Common myeloid progenitor, CD34-positive (primary cell): ENCODE data around the gene PPP1R3F.
A peak's percentile ranks its signal among the peaks of the same experiment; 100 is the strongest.

ENCODE experiments used
- CTCF ChIA-PET: fragments of 350-600 bp; sonication (Branson Sonifier 250); formaldehyde crosslinking; loops from one replicate; lab custom pipeline; 2021; ENCODE audit warnings: antibody characterized with exemption; lab: Charles Lee
- POLR2A ChIA-PET: fragments of 350-600 bp; sonication (Branson Sonifier 250); formaldehyde crosslinking; loops from one replicate; lab custom pipeline; 2021; ENCODE audit warnings: antibody characterized with exemption; lab: Charles Lee
- DNase-seq, 3 donors: peaks; one replicate each; pipeline versions ENCODE4 v3.0.0 to v3.0.0-alpha.2; 2013
- H3K27ac ChIP-seq, 2 experiments: 1 replicate in 1 of 2; 2 replicates in 1 of 2; pipeline ENCODE4 v1.7.0; 2013; ENCODE audit warnings: inconsistent platforms in 2 of 2, low read length in 2 of 2, mild to moderate bottlenecking in 2 of 2, low read depth in 1 of 2, moderate library complexity in 1 of 2; ENCODE audit not compliant: severe bottlenecking in 2 of 2, insufficient read depth in 1 of 2, poor library complexity in 1 of 2
- H3K27me3 ChIP-seq, 5 experiments: replicated peaks in 2 of 5; 1 replicate in 3 of 5; 2 replicates in 2 of 5; pipeline versions ENCODE4 v1.6.1 to v1.7.0; 2013; ENCODE audit warnings: low read length in 4 of 5, mild to moderate bottlenecking in 2 of 5, moderate library complexity in 2 of 5, inconsistent platforms in 1 of 5; ENCODE audit not compliant: insufficient read depth in 5 of 5, control insufficient read depth in 4 of 5
- H3K36me3 ChIP-seq, 4 experiments: 1 replicate in 2 of 4; 2 replicates in 2 of 4; pipeline versions ENCODE4 v1.6.1 to v1.7.0; 2013; ENCODE audit warnings: low read length in 3 of 4, control low read depth in 1 of 4, mild to moderate bottlenecking in 1 of 4; ENCODE audit not compliant: control insufficient read depth in 4 of 4, insufficient read depth in 4 of 4
- H3K4me1 ChIP-seq, 4 experiments: 1 replicate in 3 of 4; 2 replicates in 1 of 4; pipeline versions ENCODE4 v1.6.1 to v1.7.1; 2013; ENCODE audit warnings: low read length in 3 of 4, mild to moderate bottlenecking in 3 of 4, control low read depth in 1 of 4, inconsistent platforms in 1 of 4, moderate library complexity in 1 of 4; ENCODE audit not compliant: control insufficient read depth in 4 of 4, insufficient read depth in 4 of 4; ENCODE audit errors: control extremely low read depth in 1 of 4
- H3K4me3 ChIP-seq, 7 experiments: 1 replicate in 4 of 7; 2 replicates in 3 of 7; pipeline versions ENCODE4 v1.5.1 to v1.7.0; 2013; ENCODE audit warnings: mild to moderate bottlenecking in 7 of 7, low read length in 6 of 7, moderate library complexity in 6 of 7, inconsistent platforms in 2 of 7, low read depth in 2 of 7, control low read depth in 1 of 7; ENCODE audit not compliant: insufficient read depth in 4 of 7, control insufficient read depth in 1 of 7; ENCODE audit errors: extremely low read depth in 1 of 7
- H3K9me3 ChIP-seq, 5 experiments: 1 replicate in 4 of 5; 2 replicates in 1 of 5; pipeline versions ENCODE4 v1.6.1 to v1.7.1; 2013; ENCODE audit warnings: low read length in 4 of 5, mild to moderate bottlenecking in 2 of 5, inconsistent platforms in 1 of 5, low read depth in 1 of 5, moderate library complexity in 1 of 5; ENCODE audit not compliant: control insufficient read depth in 4 of 5, insufficient read depth in 2 of 5; ENCODE audit errors: control extremely low read depth in 1 of 5
- WGBS: methylation state at CpG from one replicate; pipeline ENCODE4 v1.1.5; 2013; ENCODE audit not compliant: insufficient coverage; 5-methylcytosine and 5-hydroxymethylcytosine counted together

PPP1R3F gene

DNA sequence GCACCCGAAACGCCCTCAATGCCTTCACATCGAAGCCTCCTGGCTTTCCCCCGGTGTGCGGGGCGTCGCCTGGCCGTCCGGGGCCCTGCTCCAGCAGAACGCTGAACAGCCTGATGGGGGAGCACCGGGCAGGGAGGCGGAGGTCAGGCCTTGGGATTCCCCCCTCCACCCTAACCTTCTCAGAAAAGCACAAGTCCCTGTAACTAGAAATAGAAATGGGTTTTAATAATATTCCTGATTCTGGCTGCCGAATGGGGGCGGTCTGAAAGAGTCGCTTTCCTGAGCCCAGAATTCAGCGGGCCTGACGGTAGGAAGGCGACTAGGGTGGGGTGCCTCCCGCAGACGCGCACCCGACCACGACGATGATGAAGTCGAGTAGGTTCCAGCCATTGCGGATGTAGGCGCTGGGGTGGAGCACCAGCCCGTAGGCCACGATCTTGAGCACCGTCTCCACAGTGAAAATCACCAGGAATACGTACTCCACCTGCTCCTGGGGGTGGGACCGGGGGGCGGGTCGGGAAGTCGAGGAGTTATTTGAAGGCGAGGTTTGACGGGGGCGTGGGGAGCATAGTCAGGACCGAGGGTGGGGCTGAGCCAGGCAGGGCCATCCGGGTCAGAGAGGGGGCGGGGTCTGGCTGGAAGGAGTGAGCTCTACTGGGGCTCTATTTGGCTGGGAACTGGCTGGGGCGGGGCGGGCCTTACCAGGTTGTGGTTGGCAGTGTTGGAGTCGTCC is 38.9 kb upstream of the PPP1R3F start:
- Histone ChIP-seq H3K27me3 (no peaks in the 10 kb centered on the region), H3K4me1 (peaks cover 0 to 13% (median 7%) of the 10 kb centered on the region in 4 experiments), H3K27ac (no peak overlapping the region), H3K4me3 (peak overlapping the region; percentile 13 to 76 (median 44)), H3K9me3 (no peaks in the 10 kb centered on the region), H3K36me3 (no peaks in the 10 kb centered on the region)
- 47% methylated on average over 40 of the region's 44 CpGs for WGBS
- POLR2A ChIA-PET, result no interaction called here
- CTCF ChIA-PET, result interaction anchor here (1.1 kb wide), 1 partner anchor 21 kb away, joined by 3 read pairs; no protein-coding TSS in a partner anchor
- peak; percentile 51 to 73 (median 69) for DNase-seq

DNA sequence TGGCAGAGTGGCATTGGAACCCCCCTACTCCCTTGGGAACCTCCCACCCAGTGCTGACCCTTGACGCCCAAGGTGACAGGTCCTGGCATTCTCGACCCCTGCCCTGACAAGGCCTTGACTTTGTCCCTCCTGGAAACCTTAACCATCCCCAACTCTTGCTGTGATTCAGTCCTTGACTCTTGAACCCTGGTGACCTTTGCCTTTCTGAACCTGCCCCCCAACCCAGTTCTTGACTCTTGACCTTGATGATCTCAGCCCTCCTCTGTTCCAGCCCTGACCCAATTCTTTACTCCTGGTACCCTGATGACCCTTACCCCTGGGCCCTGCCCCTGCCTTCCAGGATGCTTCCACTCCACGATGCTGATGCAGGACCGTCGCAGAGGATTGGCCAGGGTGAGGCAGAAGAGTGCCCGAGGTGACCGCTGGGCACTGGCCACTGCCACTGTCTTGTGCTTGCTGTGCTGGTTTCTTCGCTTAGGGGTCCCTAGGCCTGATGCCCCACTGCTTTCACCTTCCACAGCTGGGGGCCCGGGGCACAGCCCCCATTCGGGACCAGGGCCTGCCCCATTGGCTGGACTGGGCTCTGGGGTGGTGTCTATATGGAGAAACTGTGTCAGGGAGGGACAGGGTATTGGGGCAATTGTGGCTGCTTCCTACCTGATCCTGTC is 38.1 kb upstream of the PPP1R3F start:
- POLR2A ChIA-PET, result interaction anchor here (0.7 kb wide), 1 partner anchor 14 kb away, joined by 3 read pairs; no protein-coding TSS in a partner anchor
- CTCF ChIA-PET, result no interaction called here
- Histone ChIP-seq H3K9me3 (no peaks in the 10 kb centered on the region), H3K4me1 (peaks cover 0 to 19% (median 10%) of the 10 kb centered on the region in 4 experiments), H3K27ac (no peak overlapping the region), H3K36me3 (no peaks in the 10 kb centered on the region), H3K27me3 (no peaks in the 10 kb centered on the region), H3K4me3 (peak overlapping the region in 3 of 7 experiments; percentile 66 to 76 (median 71))
- 86% methylated on average over 10 of the region's 10 CpGs for WGBS
- no peak for DNase-seq

DNA sequence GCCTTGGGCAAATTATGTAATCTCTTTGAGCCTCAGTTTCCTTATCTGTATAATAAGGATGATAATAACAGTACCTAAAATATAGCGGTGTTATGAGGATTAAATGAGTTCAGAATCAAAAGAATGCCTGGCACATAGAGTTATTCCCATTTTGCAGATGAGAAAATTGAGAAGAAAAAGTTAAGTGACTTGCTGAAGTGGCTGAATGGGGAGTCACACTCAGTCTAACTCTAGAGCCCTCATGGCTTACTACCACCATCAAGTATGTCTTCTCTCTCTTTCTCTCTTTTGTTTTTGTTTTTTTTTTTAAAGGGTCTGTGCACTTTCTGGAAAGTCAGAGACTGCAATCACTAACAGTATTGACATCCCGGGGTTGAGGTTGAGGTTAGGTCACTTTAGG is 37.1 kb upstream of the PPP1R3F start:
- Histone ChIP-seq H3K27ac (no peak overlapping the region), H3K27me3 (no peaks in the 10 kb centered on the region), H3K9me3 (no peaks in the 10 kb centered on the region), H3K4me3 (no peak overlapping the region), H3K4me1 (peaks cover 0 to 29% (median 18%) of the 10 kb centered on the region in 4 experiments), H3K36me3 (no peaks in the 10 kb centered on the region)
- WGBS, result no CpG with 5 or more reads among the region's 2 CpGs
- no peak for DNase-seq
- ChIA-PET POLR2A (interaction anchor here (0.7 kb wide), 1 partner anchor 15 kb away, joined by 3 read pairs; no protein-coding TSS in a partner anchor), CTCF (no interaction called here)

DNA sequence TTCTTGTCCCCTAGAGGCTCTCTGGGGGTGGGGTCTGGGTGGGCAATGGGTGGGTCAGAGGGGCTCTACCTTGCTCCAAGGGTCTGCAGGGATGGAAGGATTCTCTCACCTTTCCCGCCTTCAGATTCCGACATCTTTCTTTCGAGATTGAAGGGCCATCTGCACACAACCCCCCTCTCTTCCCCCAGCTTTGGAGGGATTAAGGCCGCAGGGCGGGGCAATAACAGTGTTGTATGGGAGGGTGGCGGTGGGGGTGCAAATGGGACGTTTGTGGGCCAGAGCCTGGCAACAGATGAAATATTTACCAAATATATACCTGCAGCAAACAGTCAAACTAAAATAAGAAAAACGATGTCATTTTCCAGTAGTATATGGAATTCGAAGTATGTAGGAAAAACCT is 36.4 kb upstream of the PPP1R3F start, which contains the start of gene CACNA1F:
CACNA1F (minus strand) TSS at position 165 of the 400 bp plus-strand sequence; CDS start at position 134, 31 bp downstream.
- H3K9me3 ChIP-seq, result no peaks in the 10 kb centered on the region
- H3K36me3 ChIP-seq, result no peaks in the 10 kb centered on the region
- H3K27me3 ChIP-seq, result no peaks in the 10 kb centered on the region
- WGBS, result 100% methylated on average over 1 of the region's 9 CpGs
- ChIA-PET CTCF (no interaction called here), POLR2A (no interaction called here)
- peaks cover 0 to 30% (median 19%) of the 10 kb centered on the region in 4 experiments for H3K4me1 ChIP-seq
- DNase-seq, result no peak
- H3K27ac ChIP-seq, result no peak within 1 kb of the TSS
- H3K4me3 ChIP-seq, result no peak within 1 kb of the TSS

DNA sequence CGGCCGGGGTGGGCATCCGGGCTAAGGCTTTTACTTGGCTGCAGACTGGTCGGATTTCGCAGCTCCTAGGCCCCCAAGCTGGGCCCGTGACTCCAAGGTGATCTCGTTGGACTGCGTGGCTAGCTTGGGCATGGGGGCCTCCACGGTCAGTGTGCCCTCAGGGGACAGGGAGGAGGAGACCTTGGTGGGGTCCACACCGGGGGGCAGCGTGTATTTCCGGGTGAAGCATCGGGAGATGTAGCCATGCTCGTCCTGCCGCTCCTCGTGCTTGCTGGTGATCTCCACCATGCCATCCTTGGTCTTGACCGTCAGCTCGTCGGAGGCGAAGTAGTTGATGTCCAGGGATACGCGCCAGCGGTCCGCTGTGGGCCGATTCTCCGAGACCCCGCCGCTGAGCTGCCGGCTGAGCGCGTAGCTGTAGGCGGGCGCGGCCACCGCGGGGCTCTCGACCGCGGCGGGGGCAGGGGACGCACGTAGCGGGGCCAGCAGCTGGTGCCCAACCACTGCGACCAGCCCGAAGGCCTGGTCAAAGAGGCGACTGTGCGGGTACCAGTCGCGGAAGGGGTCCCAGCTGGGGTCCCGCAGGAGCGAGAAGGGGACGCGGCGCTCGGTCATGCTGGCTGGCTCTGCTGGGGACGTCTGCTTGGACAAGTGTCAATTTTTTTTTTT is 35.6 kb upstream of the PPP1R3F start:
- ChIA-PET POLR2A (no interaction called here), CTCF (interaction anchor here (1.6 to 1.7 kb wide), 2 partner anchors 14 to 42 kb away, joined by 3 to 6 read pairs; no protein-coding TSS in a partner anchor)
- WGBS, result 78% methylated on average over 54 of the region's 56 CpGs
- Histone ChIP-seq H3K4me3 (no peak overlapping the region), H3K4me1 (peaks cover 0 to 30% (median 19%) of the 10 kb centered on the region in 4 experiments), H3K9me3 (no peaks in the 10 kb centered on the region), H3K36me3 (no peaks in the 10 kb centered on the region), H3K27me3 (no peaks in the 10 kb centered on the region), H3K27ac (no peak overlapping the region)
- DNase-seq, result no peak

DNA sequence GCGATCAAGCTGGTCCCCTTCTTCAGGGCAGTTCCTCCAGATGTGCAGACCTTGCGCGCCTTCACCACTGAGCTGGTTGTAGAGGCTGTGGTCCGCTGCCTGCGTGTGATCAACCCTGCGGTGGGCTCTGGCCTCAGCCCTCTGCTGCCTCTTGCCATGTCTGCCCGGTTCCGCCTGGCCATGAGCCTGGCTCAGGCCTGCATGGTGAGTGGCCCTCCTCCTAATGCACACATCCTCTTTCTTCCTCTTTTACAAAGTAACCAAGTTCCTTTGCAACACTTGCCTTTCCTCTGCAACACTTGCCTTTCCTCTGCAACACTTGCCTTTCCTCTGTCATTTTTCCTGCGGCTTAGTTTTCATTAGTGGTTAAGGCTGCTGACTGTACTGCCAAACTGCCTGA is 32.5 kb upstream of the PPP1R3F start:
- WGBS, result 72% methylated on average over 8 of the region's 9 CpGs
- CTCF ChIA-PET, result interaction anchor here (1.7 kb wide), 1 partner anchor 45 kb away, joined by 4 read pairs; no protein-coding TSS in a partner anchor
- Histone ChIP-seq H3K4me1 (peaks cover 0 to 17% (median 12%) of the 10 kb centered on the region in 4 experiments), H3K27me3 (no peaks in the 10 kb centered on the region), H3K36me3 (peaks cover 0 to 5% (median 0%) of the 10 kb centered on the region in 4 experiments), H3K9me3 (no peaks in the 10 kb centered on the region), H3K27ac (no peak overlapping the region), H3K4me3 (peak overlapping the region in 3 of 7 experiments; percentile 1 to 20 (median 16))
- POLR2A ChIA-PET, result no interaction called here
- peak; percentile 12 to 73 (median 65) for DNase-seq
